ENCODE data around the gene PKMYT1.
"Not testable (repeated sequence)": the region's sequence is repeated elsewhere in the genome, so short reads cannot be mapped to it uniquely, and the experiment has no call there.

The PKMYT1 gene

GRCh38 chr16:2953706-2954627 lies 26.3 kb downstream of the PKMYT1 start:
- Histone ChIP-seq H3K27ac (ENCODE audit: low read depth, low read length) (no peak overlapping the region), H3K4me1 (ENCODE audit: control insufficient read depth in 5 of 5, insufficient read depth in 5 of 5, low read length in 5 of 5) (no peaks in the 10 kb centered on the region), H3K36me3 (ENCODE audit: control insufficient read depth in 5 of 5, insufficient read depth in 5 of 5, low read length in 5 of 5) (peaks cover 0 to 13% (median 11%) of the 10 kb centered on the region in 5 donors), H3K27me3 (ENCODE audit: control insufficient read depth in 5 of 5, insufficient read depth in 4 of 5, low read length in 5 of 5) (peaks cover 18 to 36% (median 29%) of the 10 kb centered on the region in 5 donors), H3K9ac (ENCODE audit: low read length in 5 of 5) (no peak overlapping the region), H3K4me3 (ENCODE audit: low read depth in 1 of 5, low read length in 5 of 5) (no peak overlapping the region), H3K9me3 (ENCODE audit: control insufficient read depth in 5 of 5, low read length in 5 of 5) (no peaks in the 10 kb centered on the region)

- Histone ChIP-seq H3K4me3 (ENCODE audit: low read depth in 1 of 5, low read length in 5 of 5) (no peak overlapping the region), H3K9me3 (ENCODE audit: control insufficient read depth in 5 of 5, low read length in 5 of 5) (no peaks in the 10 kb centered on the region), H3K27me3 (ENCODE audit: control insufficient read depth in 5 of 5, insufficient read depth in 4 of 5, low read length in 5 of 5) (peaks cover 18 to 35% (median 29%) of the 10 kb centered on the region in 5 donors), H3K36me3 (ENCODE audit: control insufficient read depth in 5 of 5, insufficient read depth in 5 of 5, low read length in 5 of 5) (peaks cover 0 to 18% (median 16%) of the 10 kb centered on the region in 5 donors), H3K27ac (ENCODE audit: low read depth, low read length) (no peak overlapping the region), H3K4me1 (ENCODE audit: control insufficient read depth in 5 of 5, insufficient read depth in 5 of 5, low read length in 5 of 5) (no peaks in the 10 kb centered on the region), H3K9ac (ENCODE audit: low read length in 5 of 5) (no peak overlapping the region)
These were observed 27.6 kb downstream of the PKMYT1 start for GRCh38 chr16:2952679-2953078.

- Histone ChIP-seq H3K4me3 (ENCODE audit: low read depth in 1 of 5, low read length in 5 of 5) (no peak overlapping the region), H3K27me3 (ENCODE audit: control insufficient read depth in 5 of 5, insufficient read depth in 4 of 5, low read length in 5 of 5) (peaks cover 7 to 20% (median 18%) of the 10 kb centered on the region in 5 donors), H3K9me3 (ENCODE audit: control insufficient read depth in 5 of 5, low read length in 5 of 5) (no peaks in the 10 kb centered on the region), H3K9ac (ENCODE audit: low read length in 5 of 5) (no peak overlapping the region), H3K4me1 (ENCODE audit: control insufficient read depth in 5 of 5, insufficient read depth in 5 of 5, low read length in 5 of 5) (no peaks in the 10 kb centered on the region), H3K27ac (ENCODE audit: low read depth, low read length) (no peak overlapping the region), H3K36me3 (ENCODE audit: control insufficient read depth in 5 of 5, insufficient read depth in 5 of 5, low read length in 5 of 5) (peaks cover 3 to 23% (median 19%) of the 10 kb centered on the region in 5 donors)
These were observed 29.5 kb downstream of the PKMYT1 start for GRCh38 chr16:2950773-2951172.

- H3K27ac ChIP-seq (ENCODE audit: low read depth, low read length) = no peak overlapping the region
- no peak overlapping the region for H3K4me3 ChIP-seq (ENCODE audit: low read depth in 1 of 5, low read length in 5 of 5)
- no peaks in the 10 kb centered on the region for H3K9me3 ChIP-seq (ENCODE audit: control insufficient read depth in 5 of 5, low read length in 5 of 5)
- peaks cover 6 to 17% (median 14%) of the 10 kb centered on the region in 5 donors for H3K27me3 ChIP-seq (ENCODE audit: control insufficient read depth in 5 of 5, insufficient read depth in 4 of 5, low read length in 5 of 5)
- H3K36me3 ChIP-seq (ENCODE audit: control insufficient read depth in 5 of 5, insufficient read depth in 5 of 5, low read length in 5 of 5) = peaks cover 3 to 23% (median 19%) of the 10 kb centered on the region in 5 donors
- H3K4me1 ChIP-seq (ENCODE audit: control insufficient read depth in 5 of 5, insufficient read depth in 5 of 5, low read length in 5 of 5) = no peaks in the 10 kb centered on the region
- no peak overlapping the region for H3K9ac ChIP-seq (ENCODE audit: low read length in 5 of 5)
These were observed 29.9 kb downstream of the PKMYT1 start for GRCh38 chr16:2950353-2950724.

GRCh38 chr16:2949705-2950352 lies 30.4 kb downstream of the PKMYT1 start:
- H3K9ac ChIP-seq (ENCODE audit: low read length in 5 of 5) = no peak overlapping the region

GRCh38 chr16:2948807-2949704 lies 31.2 kb downstream of the PKMYT1 start:
- H3K9ac ChIP-seq (ENCODE audit: low read length in 5 of 5) = no peak overlapping the region
- peaks cover 3 to 23% (median 20%) of the 10 kb centered on the region in 5 donors for H3K36me3 ChIP-seq (ENCODE audit: control insufficient read depth in 5 of 5, insufficient read depth in 5 of 5, low read length in 5 of 5)
- H3K4me1 ChIP-seq (ENCODE audit: control insufficient read depth in 5 of 5, insufficient read depth in 5 of 5, low read length in 5 of 5) = no peaks in the 10 kb centered on the region
- peaks cover 0 to 7% (median 5%) of the 10 kb centered on the region in 5 donors for H3K27me3 ChIP-seq (ENCODE audit: control insufficient read depth in 5 of 5, insufficient read depth in 4 of 5, low read length in 5 of 5)
- H3K4me3 ChIP-seq (ENCODE audit: low read depth in 1 of 5, low read length in 5 of 5) = no peak overlapping the region
- H3K9me3 ChIP-seq (ENCODE audit: control insufficient read depth in 5 of 5, low read length in 5 of 5) = no peaks in the 10 kb centered on the region
- H3K27ac ChIP-seq (ENCODE audit: low read depth, low read length) = no peak overlapping the region

More at GRCh38 chr16:2949705-2950352, 30.4 kb downstream of the PKMYT1 start:
- Histone ChIP-seq H3K4me1 (ENCODE audit: control insufficient read depth in 5 of 5, insufficient read depth in 5 of 5, low read length in 5 of 5) (no peaks in the 10 kb centered on the region), H3K4me3 (ENCODE audit: low read depth in 1 of 5, low read length in 5 of 5) (no peak overlapping the region), H3K27me3 (ENCODE audit: control insufficient read depth in 5 of 5, insufficient read depth in 4 of 5, low read length in 5 of 5) (peaks cover 4 to 13% (median 9%) of the 10 kb centered on the region in 5 donors), H3K27ac (ENCODE audit: low read depth, low read length) (no peak overlapping the region), H3K9me3 (ENCODE audit: control insufficient read depth in 5 of 5, low read length in 5 of 5) (no peaks in the 10 kb centered on the region), H3K36me3 (ENCODE audit: control insufficient read depth in 5 of 5, insufficient read depth in 5 of 5, low read length in 5 of 5) (peaks cover 3 to 23% (median 19%) of the 10 kb centered on the region in 5 donors)

GRCh38 chr16:2946649-2947048 lies 33.6 kb downstream of the PKMYT1 start:
- no peak overlapping the region for H3K9ac ChIP-seq (ENCODE audit: low read length in 5 of 5)
- no peaks in the 10 kb centered on the region for H3K9me3 ChIP-seq (ENCODE audit: control insufficient read depth in 5 of 5, low read length in 5 of 5)
- peaks cover 3 to 43% (median 34%) of the 10 kb centered on the region in 5 donors for H3K36me3 ChIP-seq (ENCODE audit: control insufficient read depth in 5 of 5, insufficient read depth in 5 of 5, low read length in 5 of 5)
- no peak overlapping the region for H3K27ac ChIP-seq (ENCODE audit: low read depth, low read length)
- H3K27me3 ChIP-seq (ENCODE audit: control insufficient read depth in 5 of 5, insufficient read depth in 4 of 5, low read length in 5 of 5) = no peaks in the 10 kb centered on the region
- no peak overlapping the region for H3K4me3 ChIP-seq (ENCODE audit: low read depth in 1 of 5, low read length in 5 of 5)
- no peaks in the 10 kb centered on the region for H3K4me1 ChIP-seq (ENCODE audit: control insufficient read depth in 5 of 5, insufficient read depth in 5 of 5, low read length in 5 of 5)

GRCh38 chr16:2943716-2944115 lies 36.5 kb downstream of the PKMYT1 start:
- peaks cover 3 to 60% (median 46%) of the 10 kb centered on the region in 5 donors for H3K36me3 ChIP-seq (ENCODE audit: control insufficient read depth in 5 of 5, insufficient read depth in 5 of 5, low read length in 5 of 5)
- not testable (repeated sequence) for H3K9me3 ChIP-seq (ENCODE audit: control insufficient read depth in 5 of 5, low read length in 5 of 5); H3K4me1 ChIP-seq (ENCODE audit: control insufficient read depth in 5 of 5, insufficient read depth in 5 of 5, low read length in 5 of 5)

GRCh38 chr16:2942045-2942444 lies 38.2 kb downstream of the PKMYT1 start:
- no peaks in the 10 kb centered on the region for H3K9me3 ChIP-seq (ENCODE audit: control insufficient read depth in 5 of 5, low read length in 5 of 5)
- H3K4me1 ChIP-seq (ENCODE audit: control insufficient read depth in 5 of 5, insufficient read depth in 5 of 5, low read length in 5 of 5) = no peaks in the 10 kb centered on the region
- peaks cover 1 to 69% (median 57%) of the 10 kb centered on the region in 5 donors for H3K36me3 ChIP-seq (ENCODE audit: control insufficient read depth in 5 of 5, insufficient read depth in 5 of 5, low read length in 5 of 5)
- no peaks in the 10 kb centered on the region for H3K27me3 ChIP-seq (ENCODE audit: control insufficient read depth in 5 of 5, insufficient read depth in 4 of 5, low read length in 5 of 5)
- H3K27ac ChIP-seq (ENCODE audit: low read depth, low read length) = no peak overlapping the region
- no peak overlapping the region for H3K9ac ChIP-seq (ENCODE audit: low read length in 5 of 5)
- no peak overlapping the region for H3K4me3 ChIP-seq (ENCODE audit: low read depth in 1 of 5, low read length in 5 of 5)

More at GRCh38 chr16:2943716-2944115, 36.5 kb downstream of the PKMYT1 start:
- not testable (repeated sequence) for H3K27me3 ChIP-seq (ENCODE audit: control insufficient read depth in 5 of 5, insufficient read depth in 4 of 5, low read length in 5 of 5); H3K27ac ChIP-seq (ENCODE audit: low read depth, low read length); H3K9ac ChIP-seq (ENCODE audit: low read length in 5 of 5); H3K4me3 ChIP-seq (ENCODE audit: low read depth in 1 of 5, low read length in 5 of 5)

Data from subcutaneous abdominal adipose tissue (tissue), 5 donors.